Spleen (tissue), 11 donors: ENCODE data around the gene GRAMD1B. TPM values are rescaled to one million over a fixed set of nuclear protein-coding genes. Genes with fewer than 3 reads are reported as not detected.

Experiments used
- DNase-seq: peaks from one replicate; pipeline ENCODE4 v3.0.0-alpha.2; 2020
- H3K27ac ChIP-seq, 8 donors: fragments of 200-600 bp; sonication (generic) in 7 of 8; 1 replicate in 4 of 8; 2 replicates in 4 of 8; pipeline versions ENCODE4 v1.5.0 to v1.8.0; 2016 to 2021; ENCODE audit warnings: inconsistent platforms in 4 of 8, mild to moderate bottlenecking in 4 of 8, moderate library complexity in 1 of 8
- H3K27me3 ChIP-seq, 7 donors: fragments of 200-600 bp; sonication (generic) in 6 of 7; replicated peaks in 1 of 7; 1 replicate in 4 of 7; 2 replicates in 3 of 7; pipeline versions ENCODE4 v1.5.0 to v1.8.0; 2016 to 2021; ENCODE audit warnings: inconsistent platforms in 3 of 7, mild to moderate bottlenecking in 1 of 7
- H3K36me3 ChIP-seq, 6 donors: fragments of 200-600 bp; sonication (generic) in 5 of 6; 1 replicate in 4 of 6; 2 replicates in 2 of 6; pipeline versions ENCODE4 v1.5.0 to v1.8.0; 2016 to 2021; ENCODE audit warnings: inconsistent platforms in 2 of 6
- H3K4me1 ChIP-seq, 6 donors: fragments of 200-600 bp; sonication (generic) in 5 of 6; 1 replicate in 3 of 6; 2 replicates in 3 of 6; pipeline versions ENCODE4 v1.5.0 to v1.8.0; 2016 to 2021; ENCODE audit warnings: inconsistent platforms in 3 of 6
- H3K4me3 ChIP-seq, 8 donors: fragments of 200-600 bp; sonication (generic) in 7 of 8; 1 replicate in 4 of 8; 2 replicates in 4 of 8; pipeline versions ENCODE4 v1.5.0 to v1.8.0; 2016 to 2021; ENCODE audit warnings: inconsistent platforms in 4 of 8, mild to moderate bottlenecking in 4 of 8, moderate library complexity in 2 of 8
- H3K9me3 ChIP-seq, 8 donors: fragments of 200-600 bp; sonication (generic) in 7 of 8; 1 replicate in 4 of 8; 2 replicates in 4 of 8; pipeline versions ENCODE4 v1.5.0 to v1.8.0; 2016 to 2021; ENCODE audit warnings: inconsistent platforms in 4 of 8
- CTCF ChIP-seq, 11 experiments: fragments of 200-600 bp in 7 of 11; fragments of 450-650 bp in 4 of 11; sonication (generic) in 4 of 11; IDR thresholded peaks in 8 of 11; conservative IDR thresholded peaks in 3 of 11; 1 replicate in 7 of 11; 2 replicates in 4 of 11; pipeline versions ENCODE4 v1.4.0 to v1.8.0; 2016 to 2021; ENCODE audit warnings: antibody characterized with exemption in 11 of 11, inconsistent platforms in 4 of 11, mild to moderate bottlenecking in 1 of 11
- POLR2A ChIP-seq, 3 donors: fragments of 450-650 bp; IDR thresholded peaks; one replicate each; pipeline ENCODE4 v1.5.1; 2017; ENCODE audit warnings: antibody characterized with exemption in 3 of 3, mild to moderate bottlenecking in 1 of 3
- POLR2AphosphoS5 ChIP-seq, 3 donors: sonication (generic); formaldehyde crosslinking; IDR thresholded peaks; one replicate each; pipeline ENCODE4 v1.5.1; 2017; ENCODE audit warnings: antibody characterized with exemption in 3 of 3
- WGBS, 5 donors: extraction: QIAGEN DNeasy Blood & Tissue Kit in 3 of 5; methylation state at CpG; one replicate each; pipeline versions ENCODE4 v1.1.5 to v1.1.7; 2013 to 2018; 5-methylcytosine and 5-hydroxymethylcytosine counted together
- intact Hi-C: fragments of 100-400 bp; cut with DNase I; formaldehyde crosslinking; loops from one replicate; pipeline ENCODE4 v1.15.0; 2023; ENCODE audit warnings: low total_unique reads
- polyA plus RNA-seq, 3 donors: library from polyadenylated mRNA; stranded (reverse); fragments of 200-250 nt; gene quantifications; one replicate each; pipeline ENCODE4 v1.2.1, GENCODE V29; 2013
- total RNA-seq, 7 donors: library from RNA; depleted of rRNA in 3 of 7; stranded (reverse); fragments of >200 nt in 3 of 7; fragmentation: NEBNext Ultra II Directional in 4 of 7; extraction: Animal tissue kit (Norgen Biotek cat#: 25700) in 4 of 7; gene quantifications; one replicate each; pipeline versions ENCODE4 v1.1.0 to v1.2.1, GENCODE V29; 2016 to 2021
- donor health status: healthy with polysubstance abuse.
- donor health status: DM: no; HTN: no; CAD: no; lungs with moderate emphysema.
- donor health status: DM: no; HTN: no; CAD: no.
- donor health status: Bipolar disorder and iron deficiency.
- donor health status: healthy.
- donor health status: DM: no; HTN: no; CAD: no.
- donor health status: DM: yes; HTN: yes; CAD: no.

Gene GRAMD1B
- total and polyA plus RNA-seq, 10 donors = 1.7 to 15.6 (median 7.5) TPM

GRCh38 chr11:123587559-123587958, 157.5 kb downstream of the GRAMD1B start:
- Histone ChIP-seq H3K4me1 (peaks cover 0 to 11% (median 0%) of the 10 kb centered on the region in 6 donors), H3K9me3 (no peaks in the 10 kb centered on the region), H3K27ac (no peak overlapping the region), H3K36me3 (peaks cover 0 to 17% (median 0%) of the 10 kb centered on the region in 6 donors), H3K27me3 (no peaks in the 10 kb centered on the region), H3K4me3 (no peak overlapping the region)
- no peak for DNase-seq
- intact Hi-C loops = no loop called here
- TF ChIP-seq POLR2A (IDR thresholded peaks at IDR 0.05) (no peak), CTCF (IDR thresholded peaks at IDR 0.05 in 8 of 11, conservative IDR thresholded peaks at IDR 0.05 in 3 of 11) (no peak)
- 80 to 94% (median 92%) methylated on average over 6 of the region's 6 CpGs for WGBS, 5 donors

- no peak overlapping the region for H3K27ac ChIP-seq
- no peak for DNase-seq
- H3K27me3 ChIP-seq = no peaks in the 10 kb centered on the region
- no peaks in the 10 kb centered on the region for H3K9me3 ChIP-seq
- peaks cover 0 to 11% (median 0%) of the 10 kb centered on the region in 6 donors for H3K4me1 ChIP-seq
- intact Hi-C loops = no loop called here
- no peak for TF ChIP-seq POLR2A (IDR thresholded peaks at IDR 0.05)
- TF ChIP-seq CTCF (IDR thresholded peaks at IDR 0.05 in 8 of 11, conservative IDR thresholded peaks at IDR 0.05 in 3 of 11) = no peak
- TF ChIP-seq POLR2AphosphoS5 (IDR thresholded peaks at IDR 0.05) = no peak
- H3K4me3 ChIP-seq = no peak overlapping the region
- WGBS, 5 donors = 87 to 92% (median 88%) methylated on average over 14 of the region's 14 CpGs
- peaks cover 0 to 17% (median 0%) of the 10 kb centered on the region in 6 donors for H3K36me3 ChIP-seq
Measured at GRCh38 chr11:123588117-123588863, 158.2 kb downstream of the GRAMD1B start.

- Histone ChIP-seq H3K4me3 (no peak overlapping the region), H3K27ac (no peak overlapping the region), H3K4me1 (peaks cover 0 to 11% (median 0%) of the 10 kb centered on the region in 6 donors), H3K36me3 (peaks cover 0 to 18% (median 0%) of the 10 kb centered on the region in 6 donors), H3K9me3 (no peaks in the 10 kb centered on the region), H3K27me3 (no peaks in the 10 kb centered on the region)
- DNase-seq = no peak
- intact Hi-C loops = no loop called here
- TF ChIP-seq POLR2AphosphoS5 (IDR thresholded peaks at IDR 0.05) = no peak
- no peak for TF ChIP-seq CTCF (IDR thresholded peaks at IDR 0.05 in 8 of 11, conservative IDR thresholded peaks at IDR 0.05 in 3 of 11)
- 92 to 98% (median 94%) methylated on average over 5 of the region's 5 CpGs for WGBS, 5 donors
Measured at GRCh38 chr11:123588864-123589262, 158.8 kb downstream of the GRAMD1B start.

- intact Hi-C loops = no loop called here
- Histone ChIP-seq H3K4me1 (peaks cover 0 to 11% (median 0%) of the 10 kb centered on the region in 6 donors), H3K27ac (peak overlapping the region in 4 of 8 donors; percentile 5 to 27 (median 14)), H3K4me3 (no peak overlapping the region), H3K36me3 (peaks cover 0 to 31% (median 0%) of the 10 kb centered on the region in 6 donors), H3K27me3 (no peaks in the 10 kb centered on the region), H3K9me3 (no peaks in the 10 kb centered on the region)
- TF ChIP-seq CTCF (IDR thresholded peaks at IDR 0.05 in 8 of 11, conservative IDR thresholded peaks at IDR 0.05 in 3 of 11) (no peak), POLR2AphosphoS5 (IDR thresholded peaks at IDR 0.05) (peak in 2 of 3 donors; percentile 45 to 57)
- DNase-seq = no peak
- 49 to 73% (median 69%) methylated on average over 5 to 11 of the region's 11 CpGs for WGBS, 5 donors
Measured at GRCh38 chr11:123590296-123590912, 160.3 kb downstream of the GRAMD1B start.
